Esophagus squamous epithelium (tissue), 4 donors: ENCODE data around the gene MYBPC1.

Experiments
- POLR2A ChIP-seq, 4 donors: fragments of 450-650 bp; IDR thresholded peaks; one replicate each; pipeline ENCODE4 v1.6.1; 2017; ENCODE audit warnings: antibody characterized with exemption in 4 of 4, mild to moderate bottlenecking in 4 of 4, moderate library complexity in 3 of 4
- TF ChIP-seq, protein P1 (sequence below), 6 experiments: fragments of 450-650 bp in 4 of 6; fragments of 200-600 bp in 2 of 6; sonication (generic) in 2 of 6; IDR thresholded peaks; one replicate each; pipeline ENCODE4 v1.5.1; 2016 to 2019; ENCODE audit warnings: antibody characterized with exemption in 6 of 6, mild to moderate bottlenecking in 4 of 6, moderate library complexity in 4 of 6

DNA sequence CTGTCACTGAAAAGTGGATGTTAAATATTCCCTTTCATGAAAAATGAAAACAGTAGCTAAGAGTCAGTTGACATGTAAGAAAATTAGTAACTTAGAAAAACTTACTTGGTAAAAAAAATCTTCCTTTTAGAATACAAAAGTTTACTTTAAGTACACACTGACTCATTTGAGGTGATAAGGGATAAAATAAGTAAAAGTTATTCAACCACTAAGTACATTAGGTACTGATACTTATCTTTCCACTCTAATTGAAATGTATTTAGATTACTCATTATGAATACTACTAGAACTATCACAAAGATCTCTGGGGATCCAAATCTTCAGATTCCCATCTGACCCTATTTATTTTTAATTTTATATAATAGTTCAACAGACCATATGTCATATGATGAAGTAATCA is 132.3 kb downstream of the MYBPC1 start:
- TF ChIP-seq, protein P1, sequence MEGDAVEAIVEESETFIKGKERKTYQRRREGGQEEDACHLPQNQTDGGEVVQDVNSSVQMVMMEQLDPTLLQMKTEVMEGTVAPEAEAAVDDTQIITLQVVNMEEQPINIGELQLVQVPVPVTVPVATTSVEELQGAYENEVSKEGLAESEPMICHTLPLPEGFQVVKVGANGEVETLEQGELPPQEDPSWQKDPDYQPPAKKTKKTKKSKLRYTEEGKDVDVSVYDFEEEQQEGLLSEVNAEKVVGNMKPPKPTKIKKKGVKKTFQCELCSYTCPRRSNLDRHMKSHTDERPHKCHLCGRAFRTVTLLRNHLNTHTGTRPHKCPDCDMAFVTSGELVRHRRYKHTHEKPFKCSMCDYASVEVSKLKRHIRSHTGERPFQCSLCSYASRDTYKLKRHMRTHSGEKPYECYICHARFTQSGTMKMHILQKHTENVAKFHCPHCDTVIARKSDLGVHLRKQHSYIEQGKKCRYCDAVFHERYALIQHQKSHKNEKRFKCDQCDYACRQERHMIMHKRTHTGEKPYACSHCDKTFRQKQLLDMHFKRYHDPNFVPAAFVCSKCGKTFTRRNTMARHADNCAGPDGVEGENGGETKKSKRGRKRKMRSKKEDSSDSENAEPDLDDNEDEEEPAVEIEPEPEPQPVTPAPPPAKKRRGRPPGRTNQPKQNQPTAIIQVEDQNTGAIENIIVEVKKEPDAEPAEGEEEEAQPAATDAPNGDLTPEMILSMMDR (IDR thresholded peaks at IDR 0.05) = no peak
- TF ChIP-seq POLR2A (IDR thresholded peaks at IDR 0.05) = no peak
